ENCODE results near the gene NRCAM. TPM values are rescaled to one million over a fixed set of nuclear protein-coding genes. Genes with fewer than 3 reads are reported as not detected.

The NRCAM gene
- total and polyA plus RNA-seq, 2 of the 13 experiments (the other 11 are each of a cell fraction or from before 2014, with no cell fraction given), result 0.31 to 0.33 TPM

GRCh38 chr7:108190891-108191290, 265.3 kb downstream of the NRCAM start (continued):
- TF ChIP-seq ZNF382 (CRISPR knock-in tag; IDR thresholded peaks at IDR 0.05; ENCODE audit: borderline replicate concordance), result no peak

GRCh38 chr7:108189733-108190388, 266.4 kb downstream of the NRCAM start:
- Histone ChIP-seq H3K4me2 (ENCODE audit: low read depth, low read length) (no peak overlapping the region), H3K27me3 (ENCODE audit: control insufficient read depth in 1 of 2, insufficient read depth in 2 of 2, low read length in 2 of 2) (no peaks in the 10 kb centered on the region), H3K36me3 (replicated peaks in 1 of 2; ENCODE audit: control insufficient read depth in 1 of 2, insufficient read depth in 2 of 2, low read length in 2 of 2) (no peaks in the 10 kb centered on the region), H3K4me3 (replicated peaks in 1 of 3; ENCODE audit: insufficient read depth in 1 of 3, low read depth in 2 of 3, low read length in 3 of 3) (no peak overlapping the region), H3K9me3 (ENCODE audit: low read length) (no peaks in the 10 kb centered on the region), H3K9ac (ENCODE audit: insufficient read depth, low read depth, low read length) (no peak overlapping the region), H4K20me1 (ENCODE audit: insufficient read depth, low read length) (no peaks in the 10 kb centered on the region), H2AFZ (ENCODE audit: low read length) (no peak overlapping the region), H3K27ac (ENCODE audit: extremely low read length, insufficient read depth, low read length) (no peak overlapping the region), H3K4me1 (ENCODE audit: insufficient read depth, low read length) (no peaks in the 10 kb centered on the region), H3K79me2 (ENCODE audit: insufficient read depth, low read length) (no peaks in the 10 kb centered on the region)
- intact Hi-C loops (cut with micrococcal nuclease; ENCODE audit: unreplicated experiment) (loop anchor here (10.0 kb wide), 1 partner anchor 195 kb away; no protein-coding TSS in a partner anchor), in situ Hi-C loops (cut with HindIII; ENCODE audit: extremely low pct_ligation_motif_present, low pct_unique_long_range_greater_than_20kb) (no loop called here)
- 15% methylated on average over 7 of the region's 7 CpGs for WGBS (ENCODE audit: low lambda C conversion rate)
- POLR2A ChIA-PET, result no interaction called here
- FAIRE-seq (no peak), ATAC-seq (no peak), DNase-seq (ENCODE audit: low spot score) (no peak)
- TF ChIP-seq NFYC (CRISPR knock-in tag; IDR thresholded peaks at IDR 0.05) (no peak), FOXO1 (CRISPR knock-in tag; IDR thresholded peaks at IDR 0.05) (no peak), ZZZ3 (CRISPR knock-in tag; IDR thresholded peaks at IDR 0.05; ENCODE audit: borderline replicate concordance) (no peak), ZNF619 (CRISPR knock-in tag; IDR thresholded peaks at IDR 0.05) (no peak), ARHGAP35 (CRISPR knock-in tag; IDR thresholded peaks at IDR 0.05; ENCODE audit: borderline replicate concordance) (no peak), MBD4 (IDR thresholded peaks at IDR 0.05; ENCODE audit: borderline replicate concordance, low read length) (no peak), ZNF572 (CRISPR knock-in tag; IDR thresholded peaks at IDR 0.05) (no peak)
- TF ChIP-seq, protein P1, sequence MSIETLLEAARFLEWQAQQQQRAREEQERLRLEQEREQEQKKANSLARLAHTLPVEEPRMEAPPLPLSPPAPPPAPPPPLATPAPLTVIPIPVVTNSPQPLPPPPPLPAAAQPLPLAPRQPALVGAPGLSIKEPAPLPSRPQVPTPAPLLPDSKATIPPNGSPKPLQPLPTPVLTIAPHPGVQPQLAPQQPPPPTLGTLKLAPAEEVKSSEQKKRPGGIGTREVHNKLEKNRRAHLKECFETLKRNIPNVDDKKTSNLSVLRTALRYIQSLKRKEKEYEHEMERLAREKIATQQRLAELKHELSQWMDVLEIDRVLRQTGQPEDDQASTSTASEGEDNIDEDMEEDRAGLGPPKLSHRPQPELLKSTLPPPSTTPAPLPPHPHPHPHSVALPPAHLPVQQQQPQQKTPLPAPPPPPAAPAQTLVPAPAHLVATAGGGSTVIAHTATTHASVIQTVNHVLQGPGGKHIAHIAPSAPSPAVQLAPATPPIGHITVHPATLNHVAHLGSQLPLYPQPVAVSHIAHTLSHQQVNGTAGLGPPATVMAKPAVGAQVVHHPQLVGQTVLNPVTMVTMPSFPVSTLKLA (IDR thresholded peaks at IDR 0.05), result no peak
- BruUV-seq (replicated peaks), result no TSS peak
- CTCF ChIA-PET (ENCODE audit: low intra/inter-chr PET ratio, low total read pairs), result no interaction called here

All from HepG2 (cell line).